Pancreas (tissue), 10 donors: Measurements from ENCODE around the gene HS3ST1. TPM values are rescaled to one million over a fixed set of nuclear protein-coding genes. Genes with fewer than 3 reads are reported as not detected.

Experiments used
- ATAC-seq, 4 donors: fragments of 200-7000 bp; cut with Tn5 transposase; one replicate each; pipeline versions ENCODE4 v1.8.0 to v1.9.1; 2020; ENCODE audit warnings: mild to moderate bottlenecking in 4 of 4, moderate library complexity in 4 of 4
- DNase-seq, 6 donors: peaks; one replicate each; pipeline ENCODE4 v3.0.0-alpha.2; 2020
- FAIRE-seq: peaks from 2 replicates; lab custom pipeline; 2012; peaks lifted over from hg19 to GRCh38; lab: Jason Lieb, UNC
- H3K27ac ChIP-seq, 4 donors: fragments of 200-600 bp; sonication (generic); 1 replicate in 3 of 4; 2 replicates in 1 of 4; pipeline versions ENCODE4 v1.5.0 to v1.8.0; 2020
- H3K27me3 ChIP-seq, 4 donors: fragments of 200-600 bp; one replicate each; pipeline ENCODE4 v1.8.0; 2021
- H3K36me3 ChIP-seq, 3 donors: fragments of 200-600 bp; sonication (generic) in 1 of 3; one replicate each; pipeline versions ENCODE4 v1.5.0 to v1.8.0; 2020 to 2021
- H3K4me1 ChIP-seq, 3 donors: fragments of 200-600 bp; one replicate each; pipeline ENCODE4 v1.8.0; 2021
- H3K4me3 ChIP-seq, 4 donors: fragments of 200-600 bp; sonication (generic) in 2 of 4; one replicate each; pipeline versions ENCODE4 v1.5.0 to v1.8.0; 2020 to 2021
- H3K9me3 ChIP-seq, 4 donors: fragments of 200-600 bp; one replicate each; pipeline ENCODE4 v1.8.0; 2021
- WGBS, 2 donors: extraction: QIAGEN DNeasy Blood & Tissue Kit; methylation state at CpG; one replicate each; pipeline ENCODE4 v1.1.7; 2013; 5-methylcytosine and 5-hydroxymethylcytosine counted together
- intact Hi-C, 3 donors: fragments of 100-400 bp; cut with DNase I; formaldehyde crosslinking; loops; one replicate each; pipeline versions ENCODE4 v1.11.1 to v1.14.2; 2022
- polyA plus RNA-seq, 2 donors: library from polyadenylated mRNA; stranded (reverse); fragments of 200-250 nt; gene quantifications; one replicate each; pipeline ENCODE4 v1.2.3, GENCODE V29; 2013
- total RNA-seq, 6 donors: library from RNA; stranded (reverse); fragmentation: NEBNext Ultra II Directional in 4 of 6; extraction: Animal tissue kit (Norgen Biotek cat#: 25700) in 4 of 6; gene quantifications; one replicate each; pipeline versions ENCODE4 v1.2.1 to v1.2.4, GENCODE V29; 2021 to 2023
- TF ChIP-seq, protein P1 (sequence below), 4 donors: fragments of 200-600 bp; sonication (generic) in 3 of 4; IDR thresholded peaks; one replicate each; pipeline versions ENCODE4 v1.5.0 to v1.8.0; 2021; ENCODE audit warnings: antibody characterized with exemption in 4 of 4
- donor health status: healthy with polysubstance abuse.
- donor health status: DM: no; HTN: no; CAD: no; lungs with moderate emphysema.
- donor health status: DM: no; HTN: no; CAD: no.
- donor health status: control.
- donor health status: control.
- donor health status: Bipolar disorder and iron deficiency.
- donor health status: DM: yes; HTN: yes; CAD: no.
- donor health status: DM: no; HTN: no; CAD: no.
- donor health status: DM: no; HTN: no; CAD: no.
- donor health status: DM: yes; HTN: yes; CAD: no.

Gene HS3ST1
- total and polyA plus RNA-seq, 8 donors, result 0.16 to 2.1 (median 0.49) TPM

DNA sequence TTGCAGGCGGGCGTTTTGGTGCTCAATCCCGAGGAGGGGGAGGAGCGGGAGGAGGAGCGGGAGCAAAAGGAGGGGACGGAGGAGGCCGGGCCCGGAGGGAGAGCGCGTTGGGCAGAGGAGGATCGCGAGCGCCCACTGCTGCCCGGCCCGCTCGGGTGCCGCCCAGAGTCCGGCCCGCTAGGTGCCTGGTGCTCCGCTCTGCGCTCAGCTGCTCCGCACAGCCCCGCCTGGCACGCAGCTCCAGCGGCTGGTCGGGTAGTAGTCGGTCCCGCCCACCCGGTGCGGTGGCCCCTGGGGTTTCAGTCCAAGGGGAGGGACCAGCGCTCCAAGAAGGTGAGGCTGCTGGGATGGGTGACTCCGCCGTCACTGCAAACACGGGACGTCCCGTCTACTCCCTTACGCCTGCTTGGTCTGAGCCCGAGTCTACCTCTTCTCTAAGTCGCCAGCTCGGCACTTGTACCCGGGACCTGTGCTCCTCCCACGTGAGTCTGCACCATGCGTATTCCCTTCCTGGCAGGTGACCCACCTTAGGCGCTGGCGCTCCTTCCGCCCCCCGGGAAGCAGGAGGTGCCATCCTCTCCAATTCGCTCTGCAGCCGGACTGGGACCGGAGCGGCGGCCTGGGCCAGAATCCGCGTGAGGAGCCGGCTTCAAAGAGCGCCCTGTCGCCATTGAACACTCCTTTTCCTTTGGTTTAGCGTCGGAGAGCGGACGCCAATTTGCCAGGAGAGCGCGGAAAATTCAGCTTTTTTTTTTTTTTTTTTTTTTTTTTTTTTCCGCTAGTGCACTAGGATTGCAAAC, 405 bp upstream of the HS3ST1 start:
- no peaks in the 10 kb centered on the region for H3K9me3 ChIP-seq
- DNase-seq, result peak; percentile 42 to 86 (median 81)
- peaks cover 0 to 5% (median 0%) of the 10 kb centered on the region in 4 donors for H3K27me3 ChIP-seq
- H3K27ac ChIP-seq, result peak overlapping the region in 3 of 4 donors; percentile 26 to 65 (median 55)
- intact Hi-C loops, result no loop called here
- peak; percentile 93 to 96 (median 94) for ATAC-seq
- TF ChIP-seq, protein P1, sequence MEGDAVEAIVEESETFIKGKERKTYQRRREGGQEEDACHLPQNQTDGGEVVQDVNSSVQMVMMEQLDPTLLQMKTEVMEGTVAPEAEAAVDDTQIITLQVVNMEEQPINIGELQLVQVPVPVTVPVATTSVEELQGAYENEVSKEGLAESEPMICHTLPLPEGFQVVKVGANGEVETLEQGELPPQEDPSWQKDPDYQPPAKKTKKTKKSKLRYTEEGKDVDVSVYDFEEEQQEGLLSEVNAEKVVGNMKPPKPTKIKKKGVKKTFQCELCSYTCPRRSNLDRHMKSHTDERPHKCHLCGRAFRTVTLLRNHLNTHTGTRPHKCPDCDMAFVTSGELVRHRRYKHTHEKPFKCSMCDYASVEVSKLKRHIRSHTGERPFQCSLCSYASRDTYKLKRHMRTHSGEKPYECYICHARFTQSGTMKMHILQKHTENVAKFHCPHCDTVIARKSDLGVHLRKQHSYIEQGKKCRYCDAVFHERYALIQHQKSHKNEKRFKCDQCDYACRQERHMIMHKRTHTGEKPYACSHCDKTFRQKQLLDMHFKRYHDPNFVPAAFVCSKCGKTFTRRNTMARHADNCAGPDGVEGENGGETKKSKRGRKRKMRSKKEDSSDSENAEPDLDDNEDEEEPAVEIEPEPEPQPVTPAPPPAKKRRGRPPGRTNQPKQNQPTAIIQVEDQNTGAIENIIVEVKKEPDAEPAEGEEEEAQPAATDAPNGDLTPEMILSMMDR (IDR thresholded peaks at IDR 0.05), result peak; percentile 28 to 53 (median 36)
- FAIRE-seq, result no peak
- H3K4me3 ChIP-seq, result peak overlapping the region; percentile 21 to 63 (median 50)
- 1% methylated on average over 37 to 64 of the region's 64 CpGs for WGBS, 2 donors
- no peaks in the 10 kb centered on the region for H3K36me3 ChIP-seq
- H3K4me1 ChIP-seq, result no peaks in the 10 kb centered on the region

DNA sequence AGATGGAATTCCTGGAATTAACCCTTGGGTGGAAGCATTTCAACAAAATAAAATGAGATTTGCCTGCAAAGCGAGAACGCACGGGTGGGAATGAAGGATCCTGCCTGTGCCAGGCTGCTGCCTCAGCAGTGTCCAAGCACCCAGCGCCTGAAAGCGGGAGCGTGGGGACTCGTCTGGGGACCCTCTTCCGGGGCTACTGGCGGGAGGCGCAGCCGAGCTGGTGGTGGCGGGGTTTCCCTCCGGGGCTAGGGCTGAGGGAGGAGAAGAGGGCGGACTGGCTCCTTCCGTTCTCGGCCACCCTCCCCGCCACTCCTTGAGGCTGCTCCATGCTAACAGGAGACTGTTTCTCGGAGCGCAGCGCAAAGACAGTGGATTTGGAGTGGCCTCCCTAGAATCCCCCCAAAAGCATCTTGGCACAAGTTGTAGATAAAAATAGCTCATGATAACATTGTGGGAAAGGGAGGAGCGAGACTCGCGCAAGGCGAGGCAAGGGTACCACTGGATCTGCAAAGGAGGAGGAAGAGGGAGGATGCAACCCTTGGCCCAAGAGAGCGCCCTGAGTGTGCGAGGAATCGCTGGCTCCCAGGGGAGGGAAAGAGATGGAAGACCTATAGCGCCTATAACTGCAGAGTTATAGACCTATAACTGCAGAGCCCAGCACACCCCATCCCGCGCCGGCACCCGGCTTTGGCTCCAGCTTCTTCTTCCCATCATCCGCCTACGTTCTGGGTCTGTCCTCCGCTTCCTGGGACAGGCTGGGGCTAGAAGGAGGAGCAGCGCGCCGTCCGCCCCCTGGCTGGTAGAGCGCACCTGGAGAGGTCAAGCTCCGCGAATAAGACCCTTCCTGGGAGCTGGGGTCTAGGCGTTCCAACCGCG, 1.3 kb downstream of the HS3ST1 start:
- DNase-seq (peak in 2 of 6 donors; percentile 57 to 58), FAIRE-seq (no peak), ATAC-seq (no peak)
- Histone ChIP-seq H3K27me3 (peaks cover 0 to 5% (median 0%) of the 10 kb centered on the region in 4 donors), H3K27ac (no peak overlapping the region), H3K4me3 (peak overlapping the region in 2 of 4 donors; percentile 9 to 54), H3K4me1 (no peaks in the 10 kb centered on the region), H3K9me3 (no peaks in the 10 kb centered on the region), H3K36me3 (no peaks in the 10 kb centered on the region)
- TF ChIP-seq, protein P1 (IDR thresholded peaks at IDR 0.05), result no peak
- 4 to 5% methylated on average over 45 of the region's 45 CpGs for WGBS, 2 donors
- intact Hi-C loops, result no loop called here

DNA sequence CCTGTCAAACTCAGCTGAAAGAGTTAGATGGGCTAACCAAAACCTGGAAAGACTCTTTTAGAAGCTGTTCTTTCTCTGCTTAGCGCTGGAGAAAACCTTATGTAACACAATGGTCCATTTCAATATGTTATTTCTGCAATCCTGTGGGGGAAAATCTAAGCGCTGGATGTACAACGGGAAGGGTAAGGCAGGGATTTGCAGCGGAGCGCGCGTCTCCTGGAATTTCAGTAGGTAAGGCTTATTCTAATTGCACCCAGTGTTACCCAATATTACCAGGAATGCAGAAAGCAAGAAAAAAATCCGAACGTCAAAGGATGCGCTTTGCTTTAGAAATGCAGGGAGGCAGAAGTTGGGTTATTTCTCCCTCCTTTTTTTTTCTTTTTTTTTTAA, 2.0 kb downstream of the HS3ST1 start:
- no peak overlapping the region for H3K27ac ChIP-seq
- 16 to 18% methylated on average over 10 of the region's 10 CpGs for WGBS, 2 donors
- DNase-seq (no peak), ATAC-seq (no peak), FAIRE-seq (no peak)
- TF ChIP-seq, protein P1 (IDR thresholded peaks at IDR 0.05), result no peak
- no peaks in the 10 kb centered on the region for H3K9me3 ChIP-seq
- peak overlapping the region in 1 of 4 donors; percentile 54 for H3K4me3 ChIP-seq
- no peaks in the 10 kb centered on the region for H3K36me3 ChIP-seq
- peaks cover 0 to 5% (median 0%) of the 10 kb centered on the region in 4 donors for H3K27me3 ChIP-seq
- H3K4me1 ChIP-seq, result no peaks in the 10 kb centered on the region
- intact Hi-C loops, result no loop called here

DNA sequence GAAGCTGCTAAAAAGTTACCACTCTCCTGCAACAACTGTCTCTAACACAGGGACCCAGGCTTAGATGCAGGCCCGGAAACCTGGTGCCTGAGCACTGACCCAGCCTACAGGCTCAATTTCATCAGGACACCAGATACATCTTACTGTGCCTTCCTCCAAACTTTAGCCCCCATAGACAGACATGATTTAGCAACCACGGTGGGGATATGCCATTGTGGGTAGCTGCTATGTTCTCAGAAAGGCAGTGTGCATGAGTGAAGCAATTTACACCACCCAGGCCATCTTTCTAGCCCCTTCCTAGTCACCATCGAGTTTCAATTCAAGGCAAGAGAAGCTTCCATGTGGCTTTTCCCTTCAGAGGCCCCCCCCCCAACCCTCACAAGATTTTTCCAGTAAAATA, 2.7 kb downstream of the HS3ST1 start:
- intact Hi-C loops, result no loop called here
- no peak overlapping the region for H3K27ac ChIP-seq

More for the DNA sequence above, 2.7 kb downstream of the HS3ST1 start:
- DNase-seq (no peak), ATAC-seq (no peak), FAIRE-seq (no peak)
- no peaks in the 10 kb centered on the region for H3K9me3 ChIP-seq
- no peaks in the 10 kb centered on the region for H3K4me1 ChIP-seq
- TF ChIP-seq, protein P1 (IDR thresholded peaks at IDR 0.05), result no peak
- H3K36me3 ChIP-seq, result no peaks in the 10 kb centered on the region
- WGBS, 2 donors, result 55 to 61% methylated on average over 3 of the region's 3 CpGs
- H3K27me3 ChIP-seq, result peaks cover 0 to 5% (median 0%) of the 10 kb centered on the region in 4 donors
- no peak overlapping the region for H3K4me3 ChIP-seq
